ENCODE measurements around the gene PLG.
"Not testable (repeated sequence)": the region's sequence is repeated elsewhere in the genome, so short reads cannot be mapped to it uniquely, and the experiment has no call there.

DNA sequence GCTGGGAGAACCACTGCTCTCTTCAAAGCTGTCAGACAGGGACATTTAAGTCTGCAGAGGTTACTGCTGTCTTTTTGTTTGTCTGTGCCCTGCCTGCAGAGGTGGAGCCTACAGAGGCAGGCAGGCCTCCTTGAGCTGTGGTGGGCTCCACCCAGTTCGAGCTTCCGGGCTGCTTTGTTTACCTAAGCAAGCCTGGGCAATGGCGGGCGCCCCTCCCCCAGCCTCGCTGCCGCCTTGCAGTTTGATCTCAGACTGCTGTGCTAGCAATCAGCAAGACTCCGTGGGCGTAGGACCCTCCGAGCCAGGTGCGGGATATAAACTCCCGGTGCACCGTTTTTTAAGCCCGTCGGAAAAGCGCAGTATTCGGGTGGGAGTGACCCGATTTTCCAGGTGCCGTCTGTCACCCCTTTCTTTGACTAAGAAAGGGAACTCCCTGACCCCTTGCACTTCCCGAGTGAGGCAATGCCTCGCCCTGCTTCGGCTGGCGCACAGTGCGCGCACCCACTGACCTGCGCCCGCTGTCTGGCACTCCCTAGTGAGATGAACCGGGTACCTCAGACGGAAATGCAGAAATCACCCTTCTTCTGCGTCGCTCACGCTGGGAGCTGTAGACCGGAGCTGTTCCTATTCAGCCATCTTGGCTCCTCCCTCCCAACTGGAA lies 16.8 kb upstream of the PLG start:
- TF ChIP-seq, protein P1, sequence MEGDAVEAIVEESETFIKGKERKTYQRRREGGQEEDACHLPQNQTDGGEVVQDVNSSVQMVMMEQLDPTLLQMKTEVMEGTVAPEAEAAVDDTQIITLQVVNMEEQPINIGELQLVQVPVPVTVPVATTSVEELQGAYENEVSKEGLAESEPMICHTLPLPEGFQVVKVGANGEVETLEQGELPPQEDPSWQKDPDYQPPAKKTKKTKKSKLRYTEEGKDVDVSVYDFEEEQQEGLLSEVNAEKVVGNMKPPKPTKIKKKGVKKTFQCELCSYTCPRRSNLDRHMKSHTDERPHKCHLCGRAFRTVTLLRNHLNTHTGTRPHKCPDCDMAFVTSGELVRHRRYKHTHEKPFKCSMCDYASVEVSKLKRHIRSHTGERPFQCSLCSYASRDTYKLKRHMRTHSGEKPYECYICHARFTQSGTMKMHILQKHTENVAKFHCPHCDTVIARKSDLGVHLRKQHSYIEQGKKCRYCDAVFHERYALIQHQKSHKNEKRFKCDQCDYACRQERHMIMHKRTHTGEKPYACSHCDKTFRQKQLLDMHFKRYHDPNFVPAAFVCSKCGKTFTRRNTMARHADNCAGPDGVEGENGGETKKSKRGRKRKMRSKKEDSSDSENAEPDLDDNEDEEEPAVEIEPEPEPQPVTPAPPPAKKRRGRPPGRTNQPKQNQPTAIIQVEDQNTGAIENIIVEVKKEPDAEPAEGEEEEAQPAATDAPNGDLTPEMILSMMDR (IDR thresholded peaks at IDR 0.05), result not testable (repeated sequence)
- TF ChIP-seq POLR2A (IDR thresholded peaks at IDR 0.05), result not testable (repeated sequence)

Measured in uterus (tissue), 2 donors.